Left renal pelvis (tissue), 4 donors: Measurements from ENCODE around the gene RAET1E. TPM values are rescaled to one million over a fixed set of nuclear protein-coding genes. Genes with fewer than 3 reads are reported as not detected.

Experiments used
- polyA plus RNA-seq, 4 donors: library from polyadenylated mRNA; unstranded; fragments of 120-200 nt; gene quantifications; one replicate each; pipeline ENCODE4 v1.2.1, GENCODE V29; 2013; ENCODE audit not compliant: insufficient read length in 4 of 4

The RAET1E gene
- polyA plus RNA-seq, 4 donors: 0.24 to 0.45 (median 0.44) TPM; not detected in 1

Other genes starting within 250 kb of the RAET1E start
- gene KATNA1, start 249.4 kb downstream of the RAET1E start, polyA plus RNA-seq: 10 to 100 TPM; 23.3 to 33.9 (median 29.7) TPM
- 10 to 100 TPM; 30.5 to 41.3 (median 33.9) TPM for gene LATS1, start 180.0 kb downstream of the RAET1E start, polyA plus RNA-seq
- 10 to 100 TPM; 28.7 to 45.6 (median 44.3) TPM for gene NUP43, start 151.6 kb downstream of the RAET1E start, polyA plus RNA-seq
- gene PCMT1, start 148.4 kb downstream of the RAET1E start, polyA plus RNA-seq: 100 to 1,000 TPM in 1 of 4 donors, 10 to 100 TPM in 3; 71.9 to 102 (median 89.6) TPM
- 10 to 100 TPM; 33.3 to 49.1 (median 36.2) TPM for gene LRP11, start 33.8 kb downstream of the RAET1E start, polyA plus RNA-seq
- gene RAET1G, start 25.0 kb upstream of the RAET1E start, polyA plus RNA-seq: 1 to 10 TPM in 2 of 4 donors, under 1 TPM in 2; 0.38 to 1.5 (median 1.1) TPM
- gene ULBP2, start 43.9 kb upstream of the RAET1E start, polyA plus RNA-seq: under 1 TPM; 0.33 to 0.92 (median 0.52) TPM
- 1 to 10 TPM in 2 of 4 donors, under 1 TPM in 2; 0.76 to 2.0 (median 1.2) TPM for gene ULBP1, start 65.8 kb upstream of the RAET1E start, polyA plus RNA-seq
- not detected for gene RAET1L, start 127.4 kb upstream of the RAET1E start, polyA plus RNA-seq
- gene ULBP3, start 171.0 kb upstream of the RAET1E start, polyA plus RNA-seq: 1 to 10 TPM; 3.7 to 8.8 (median 7.6) TPM
- 10 to 100 TPM in 3 of 4 donors, under 1 TPM in 1; 0.81 to 23.4 (median 22.4) TPM for gene PPP1R14C, start 244.9 kb upstream of the RAET1E start, polyA plus RNA-seq